SK-N-SH (cell line): ENCODE measurements around the gene SDK1. TPM values are rescaled to one million over a fixed set of nuclear protein-coding genes. Genes with fewer than 3 reads are reported as not detected.

Experiments
- CTCF ChIA-PET: fragments of 300-600, 350-600 bp; formaldehyde crosslinking; extraction: SDS; loops from one replicate; lab custom pipeline; 2021; lab: Yijun Ruan, JAX
- POLR2A ChIA-PET: fragments of 350-600 bp; sonication (Branson Sonifier 250); formaldehyde crosslinking; extraction: SDS; loops from one replicate; lab custom pipeline; 2020; ENCODE audit warnings: antibody characterized with exemption, inconsistent platforms; lab: Yijun Ruan, JAX
- DNase-seq: peaks from one replicate; pipeline ENCODE4 v3.0.0; 2012
- H2AFZ ChIP-seq: fragments of 200-600 bp; sonication (generic); 2 replicates; pipeline ENCODE4 v1.8.1; 2016; ENCODE audit warnings: antibody characterized with exemption, mild to moderate bottlenecking, low read depth
- H3F3A ChIP-seq: fragments of 200-600 bp; sonication (generic); replicated peaks from 2 replicates; pipeline ENCODE3; 2016; ENCODE audit warnings: antibody characterized with exemption, mild to moderate bottlenecking; ENCODE audit not compliant: insufficient read depth
- H3K27ac ChIP-seq, 2 experiments: fragments of 200-500 bp in 1 of 2; fragments of 200-600 bp in 1 of 2; sonication (Bioruptor generic) in 1 of 2; sonication (generic), shearing (Covaris generic) in 1 of 2; 2 replicates each; pipeline versions ENCODE4 v1.5.1 to v1.6.1; 2014 to 2016; ENCODE audit warnings: low read depth in 2 of 2, inconsistent platforms in 1 of 2, low read length in 1 of 2, mild to moderate bottlenecking in 1 of 2, mixed read lengths in 1 of 2
- H3K27me3 ChIP-seq: fragments of 200-600 bp; sonication (generic), shearing (Covaris generic); 2 replicates; pipeline ENCODE4 v1.6.1; 2016; ENCODE audit warnings: mixed run types; ENCODE audit not compliant: insufficient read depth
- H3K36me3 ChIP-seq, 2 experiments: fragments of 200-500 bp in 1 of 2; fragments of 200-600 bp in 1 of 2; sonication (Bioruptor generic) in 1 of 2; sonication (generic) in 1 of 2; replicated peaks in 1 of 2; 2 replicates each; pipeline versions ENCODE3 to v1.5.1; 2014 to 2016; ENCODE audit warnings: low read length in 1 of 2, mild to moderate bottlenecking in 1 of 2; ENCODE audit not compliant: insufficient read depth in 2 of 2, control insufficient read depth in 1 of 2
- H3K4me1 ChIP-seq, 2 experiments: fragments of 200-500 bp in 1 of 2; fragments of 200-600 bp in 1 of 2; sonication (Bioruptor generic) in 1 of 2; sonication (generic), shearing (Covaris generic) in 1 of 2; 2 replicates each; pipeline versions ENCODE4 v1.5.1 to v1.6.1; 2014 to 2016; ENCODE audit warnings: low read depth in 1 of 2, low read length in 1 of 2, mixed run types in 1 of 2; ENCODE audit not compliant: insufficient read depth in 2 of 2, control insufficient read depth in 1 of 2
- H3K4me2 ChIP-seq: fragments of 200-600 bp; sonication (generic), shearing (Covaris generic); 2 replicates; pipeline ENCODE4 v1.6.1; 2017; ENCODE audit warnings: mixed run types
- H3K4me3 ChIP-seq, 2 experiments: fragments of 200-500 bp in 1 of 2; fragments of 200-600 bp in 1 of 2; sonication (Bioruptor generic) in 1 of 2; sonication (generic), shearing (Covaris generic) in 1 of 2; 2 replicates each; pipeline versions ENCODE4 v1.5.1 to v1.8.1; 2014 to 2016; ENCODE audit warnings: low read depth in 2 of 2, inconsistent platforms in 1 of 2, low read length in 1 of 2, mild to moderate bottlenecking in 1 of 2, mixed read lengths in 1 of 2, moderate library complexity in 1 of 2
- H3K79me2 ChIP-seq: fragments of 200-600 bp; sonication (generic); 2 replicates; pipeline ENCODE4 v1.8.1; 2017; ENCODE audit warnings: mild to moderate bottlenecking; ENCODE audit not compliant: insufficient read depth
- H3K9ac ChIP-seq: fragments of 200-600 bp; sonication (generic); 2 replicates; pipeline ENCODE4 v1.6.1; 2017; ENCODE audit warnings: mixed run types
- H3K9me2 ChIP-seq: fragments of 200-600 bp; sonication (generic); 2 replicates; pipeline ENCODE4 v1.6.1; 2017; ENCODE audit warnings: mixed run types
- H3K9me3 ChIP-seq: fragments of 200-600 bp; sonication (generic); 2 replicates; pipeline ENCODE4 v1.6.1; 2017; ENCODE audit warnings: mixed run types, mild to moderate bottlenecking, moderate library complexity
- H4K20me1 ChIP-seq: fragments of 200-600 bp; sonication (generic); 2 replicates; pipeline ENCODE4 v1.6.1; 2017; ENCODE audit warnings: mild to moderate bottlenecking, mixed run types; ENCODE audit not compliant: insufficient read depth
- CTCF ChIP-seq: fragments of 200-600 bp; sonication (generic); IDR thresholded peaks from 2 replicates; pipeline ENCODE4 v1.6.1; 2017; ENCODE audit warnings: antibody characterized with exemption, mild to moderate bottlenecking, moderate library complexity
- ELF1 ChIP-seq: IDR thresholded peaks from 2 replicates; pipeline ENCODE4 v1.4.0; 2012
- EP300 ChIP-seq, 2 experiments: IDR thresholded peaks; 2 replicates each; pipeline versions ENCODE4 v1.4.0 to v1.6.1; 2012; ENCODE audit warnings: borderline replicate concordance in 1 of 2, low read depth in 1 of 2, low read length in 1 of 2
- FOXJ3 ChIP-seq: sonication (generic); formaldehyde crosslinking; IDR thresholded peaks from 2 replicates; pipeline ENCODE4 v1.5.1; 2020; ENCODE audit warnings: mild to moderate bottlenecking, missing genetic modification reagents
- GABPA ChIP-seq: IDR thresholded peaks from 2 replicates; pipeline ENCODE4 v1.4.0; 2012; ENCODE audit warnings: low read depth, mild to moderate bottlenecking
- GATA2 ChIP-seq: sonication (generic); formaldehyde crosslinking; IDR thresholded peaks from 2 replicates; pipeline ENCODE4 v1.5.0; 2020; ENCODE audit warnings: mild to moderate bottlenecking, missing genetic modification reagents
- IRF3 ChIP-seq: fragments of 150-350 bp; IDR thresholded peaks from 2 replicates; pipeline ENCODE4 v1.6.1; 2016; ENCODE audit warnings: mild to moderate bottlenecking, low read depth, low read length
- PBX3 ChIP-seq: IDR thresholded peaks from 2 replicates; pipeline ENCODE4; 2012
- RAD21 ChIP-seq: IDR thresholded peaks from 2 replicates; pipeline ENCODE4 v1.6.1; 2012; ENCODE audit warnings: mild to moderate bottlenecking, low read length
- RXRA ChIP-seq: IDR thresholded peaks from 2 replicates; pipeline ENCODE4 v1.4.0; 2012; ENCODE audit warnings: low read depth, mild to moderate bottlenecking, borderline replicate concordance
- SMC3 ChIP-seq: IDR thresholded peaks from 2 replicates; pipeline ENCODE4 v1.6.1; 2012; ENCODE audit warnings: low read depth, low read length, improper control_type of control experiment
- TCF12 ChIP-seq: IDR thresholded peaks from 2 replicates; pipeline ENCODE4 v1.4.0; 2012
- WGBS: methylation state at CpG from one replicate; pipeline ENCODE4 v1.1.6; 2017; ENCODE audit warnings: low lambda C conversion rate; 5-methylcytosine and 5-hydroxymethylcytosine counted together
- polyA plus RNA-seq, 3 experiments: library from polyadenylated mRNA; depleted of rRNA; stranded (reverse); fragments of >200 nt; gene quantifications; 2 replicates each; pipeline ENCODE4 v1.2.3, GENCODE V29; 2012

SDK1 gene
- polyA plus RNA-seq, 1 of the 3 experiments (the other 2 are of a cell fraction), result 1.2 TPM

GRCh38 chr7:4138866-4139265 lies 837.8 kb downstream of the SDK1 start:
- H3K36me3 ChIP-seq, result no peaks in the 10 kb centered on the region
- H3K4me1 ChIP-seq, result peaks cover 0 to 41% of the 10 kb centered on the region in 2 experiments; a peak in 1 of 4 replicates
- DNase-seq, result no peak
- no peak overlapping the region for H3K9ac ChIP-seq
- 68% methylated on average over 8 of the region's 11 CpGs for WGBS
- TF ChIP-seq CTCF (no peak), SMC3 (no peak), TCF12 (no peak), EP300 (IDR thresholded peaks at IDR 0.05; ENCODE audit: borderline replicate concordance in 1 of 2, low read depth in 1 of 2, low read length in 1 of 2) (no peak), RXRA (no peak), PBX3 (no peak), FOXJ3 (CRISPR knock-in tag) (no peak)
- H3K4me2 ChIP-seq, result no peak overlapping the region
- no peaks in the 10 kb centered on the region for H3F3A ChIP-seq
- H4K20me1 ChIP-seq, result no peaks in the 10 kb centered on the region
- H3K27me3 ChIP-seq, result no peaks in the 10 kb centered on the region
- ChIA-PET CTCF (interaction anchor here (0.6 kb wide), 1 partner anchor 364 kb away, joined by 3 read pairs; no protein-coding TSS in a partner anchor), POLR2A (no interaction called here)
- H3K4me3 ChIP-seq, result no peak overlapping the region
- no peak overlapping the region for H3K27ac ChIP-seq
- H3K79me2 ChIP-seq, result no peaks in the 10 kb centered on the region
- no peaks in the 10 kb centered on the region for H3K9me2 ChIP-seq
- H3K9me3 ChIP-seq, result no peaks in the 10 kb centered on the region
- H2AFZ ChIP-seq, result no peak overlapping the region

- H3K4me2 ChIP-seq, result no peak overlapping the region
- H4K20me1 ChIP-seq, result no peaks in the 10 kb centered on the region
- TF ChIP-seq IRF3, result no peak
- TF ChIP-seq RAD21, result no peak
- no peak for TF ChIP-seq GATA2
- no peak for TF ChIP-seq GABPA
- no peak for TF ChIP-seq ELF1
- no peak overlapping the region for H3K4me3 ChIP-seq
- no peaks in the 10 kb centered on the region for H3K79me2 ChIP-seq
- H2AFZ ChIP-seq, result no peak overlapping the region
- H3K9me3 ChIP-seq, result no peaks in the 10 kb centered on the region
- H3K27me3 ChIP-seq, result no peaks in the 10 kb centered on the region
- H3K27ac ChIP-seq, result no peak overlapping the region
- peaks cover 0 to 42% of the 10 kb centered on the region in 2 experiments; a peak in 1 of 4 replicates for H3K4me1 ChIP-seq
- no peak for DNase-seq
- no peak overlapping the region for H3K9ac ChIP-seq
- no peaks in the 10 kb centered on the region for H3K9me2 ChIP-seq
- 55% methylated on average over 20 of the region's 21 CpGs for WGBS
- no peaks in the 10 kb centered on the region for H3F3A ChIP-seq
- no peaks in the 10 kb centered on the region for H3K36me3 ChIP-seq
- POLR2A ChIA-PET, result interaction anchor here (0.6 kb wide), 1 partner anchor 14 kb away, joined by 3 read pairs; no protein-coding TSS in a partner anchor
- CTCF ChIA-PET, result interaction anchor here (0.5 to 1.8 kb wide), 5 partner anchors 22 to 1275 kb away, joined by 3 to 4 read pairs (median 3); no protein-coding TSS in a partner anchor
Observed at GRCh38 chr7:4139656-4140625, 838.9 kb downstream of the SDK1 start.
